Glomerular visceral epithelial cell (primary cell): ENCODE data around the gene MARCHF2.
A peak's percentile ranks its signal among the peaks of the same experiment; 100 is the strongest.

Experiments
- DNase-seq: peaks from one replicate; pipeline ENCODE4 v3.0.0-alpha.2; 2016; ENCODE audit errors: extremely low spot score

MARCHF2 gene

DNA sequence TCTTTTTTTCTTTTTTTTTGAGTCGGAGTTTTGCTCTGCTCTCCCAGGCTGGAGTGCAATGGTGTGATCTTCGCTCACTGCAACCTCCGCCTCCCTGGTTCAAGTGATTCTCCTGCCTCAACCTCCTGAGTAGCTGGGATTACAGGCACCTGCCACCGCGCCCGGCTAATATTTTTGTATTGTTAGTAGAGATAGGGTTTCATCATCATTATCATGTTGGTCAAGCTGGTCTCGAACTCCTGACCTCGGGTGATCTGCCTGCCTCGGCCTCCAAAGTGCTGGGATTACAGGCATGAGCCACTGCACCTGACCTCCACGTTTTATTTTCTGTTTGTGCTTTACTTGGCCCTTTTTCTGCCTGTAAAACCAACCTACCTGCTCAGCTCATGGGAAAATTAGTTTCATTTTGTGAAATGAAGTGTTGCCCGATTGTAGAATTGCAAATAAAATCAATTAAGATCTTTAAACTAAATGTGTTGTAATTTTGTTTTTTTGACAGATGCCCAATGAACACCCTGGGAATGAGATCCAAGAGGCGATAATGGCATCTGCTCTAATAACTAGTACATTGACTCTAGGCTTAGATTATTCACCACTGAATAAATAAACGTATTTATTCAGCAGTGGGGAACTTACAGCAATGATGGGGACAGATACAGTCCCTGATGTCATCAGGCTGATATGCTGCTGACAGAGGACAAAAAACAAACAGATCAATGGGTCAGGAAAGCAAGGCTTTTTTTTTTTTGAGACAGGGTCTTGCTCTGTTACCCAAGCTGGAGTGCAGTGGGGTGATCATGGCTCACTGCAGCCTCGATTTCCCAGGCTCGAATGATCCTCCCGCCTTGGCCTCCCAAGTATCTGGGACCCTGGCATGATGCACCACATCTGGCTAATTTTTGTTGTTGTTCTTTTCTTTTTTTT lies 25.2 kb upstream of the MARCHF2 start:
- no peak for DNase-seq

DNA sequence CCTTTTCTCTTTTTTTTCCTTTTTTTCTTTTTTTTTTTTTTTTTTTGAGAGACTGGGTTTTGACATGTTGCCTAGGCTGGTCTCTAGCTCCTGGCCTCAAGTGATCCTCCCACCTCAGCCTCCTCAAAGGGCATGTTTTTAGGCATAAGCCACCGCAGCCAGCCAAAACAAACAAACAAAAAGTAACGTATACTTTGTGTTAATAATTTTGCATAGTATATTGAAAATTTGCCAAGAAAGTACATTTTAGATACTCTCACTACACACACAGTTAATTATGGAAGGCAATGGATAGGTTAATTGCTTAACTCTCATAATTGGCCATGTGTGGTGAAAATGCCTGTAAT lies 24.5 kb upstream of the MARCHF2 start:
- DNase-seq = no peak

DNA sequence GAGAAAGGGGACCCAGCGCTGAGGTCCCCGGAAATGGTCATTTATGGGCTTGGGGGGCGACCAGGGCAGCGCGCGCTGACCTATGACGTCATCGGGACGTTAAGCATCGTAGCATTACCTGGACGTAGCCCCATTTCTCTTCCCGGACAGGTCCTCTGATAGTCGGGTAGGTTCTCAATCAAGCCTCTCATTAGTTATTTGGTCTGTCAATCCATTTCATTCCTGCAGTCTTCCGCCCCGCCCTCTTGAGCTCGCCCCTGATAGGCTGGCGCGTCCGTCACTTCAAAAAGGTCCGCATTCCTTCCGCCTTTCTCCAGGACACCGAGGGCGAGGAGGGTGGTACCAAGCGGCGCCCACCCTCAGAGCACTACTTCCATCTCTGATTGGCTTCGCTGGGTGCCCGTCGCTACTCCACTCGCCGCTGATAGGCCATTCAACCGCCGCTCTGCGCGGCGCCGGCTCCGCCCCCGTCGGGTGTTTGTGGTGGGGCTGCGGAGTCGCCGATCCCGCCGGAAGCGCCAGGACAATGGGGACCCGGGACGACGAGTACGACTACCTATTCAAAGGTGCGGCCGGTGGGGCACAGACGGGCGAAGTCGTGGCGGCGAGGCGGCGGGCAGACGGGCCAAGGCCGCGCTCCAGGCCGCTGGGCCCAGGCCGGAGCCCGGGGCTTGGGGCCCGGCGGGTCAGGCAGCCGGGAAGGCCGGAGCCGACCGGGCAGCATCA lies 23.1 kb upstream of the MARCHF2 start, which contains the start of gene RAB11B:
Gene RAB11B, plus strand, starts transcription at position 470 of the 726 bp plus-strand sequence. Its CDS starts 57 bp downstream, at position 527.
- DNase-seq = peak; percentile 100

DNA sequence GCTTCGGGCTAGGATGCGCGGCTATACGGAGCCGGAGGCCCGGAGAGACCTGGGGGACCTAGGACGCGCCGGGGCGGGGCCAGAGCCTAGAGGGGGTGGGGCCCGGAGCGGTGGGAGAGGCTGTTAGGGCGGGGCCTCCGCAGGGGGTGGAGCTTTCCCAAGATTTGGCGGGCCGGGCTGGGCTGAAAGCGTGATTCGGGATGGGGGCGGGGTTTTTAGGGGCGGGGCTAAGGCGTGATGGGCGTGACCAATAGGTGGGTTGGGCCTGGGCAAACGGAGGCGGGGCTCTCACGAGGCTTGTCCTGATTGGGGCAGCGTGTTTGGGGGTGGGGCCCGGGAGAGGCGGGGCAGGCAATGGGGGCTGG lies 22.5 kb upstream of the MARCHF2 start:
- DNase-seq = peak; percentile 95

DNA sequence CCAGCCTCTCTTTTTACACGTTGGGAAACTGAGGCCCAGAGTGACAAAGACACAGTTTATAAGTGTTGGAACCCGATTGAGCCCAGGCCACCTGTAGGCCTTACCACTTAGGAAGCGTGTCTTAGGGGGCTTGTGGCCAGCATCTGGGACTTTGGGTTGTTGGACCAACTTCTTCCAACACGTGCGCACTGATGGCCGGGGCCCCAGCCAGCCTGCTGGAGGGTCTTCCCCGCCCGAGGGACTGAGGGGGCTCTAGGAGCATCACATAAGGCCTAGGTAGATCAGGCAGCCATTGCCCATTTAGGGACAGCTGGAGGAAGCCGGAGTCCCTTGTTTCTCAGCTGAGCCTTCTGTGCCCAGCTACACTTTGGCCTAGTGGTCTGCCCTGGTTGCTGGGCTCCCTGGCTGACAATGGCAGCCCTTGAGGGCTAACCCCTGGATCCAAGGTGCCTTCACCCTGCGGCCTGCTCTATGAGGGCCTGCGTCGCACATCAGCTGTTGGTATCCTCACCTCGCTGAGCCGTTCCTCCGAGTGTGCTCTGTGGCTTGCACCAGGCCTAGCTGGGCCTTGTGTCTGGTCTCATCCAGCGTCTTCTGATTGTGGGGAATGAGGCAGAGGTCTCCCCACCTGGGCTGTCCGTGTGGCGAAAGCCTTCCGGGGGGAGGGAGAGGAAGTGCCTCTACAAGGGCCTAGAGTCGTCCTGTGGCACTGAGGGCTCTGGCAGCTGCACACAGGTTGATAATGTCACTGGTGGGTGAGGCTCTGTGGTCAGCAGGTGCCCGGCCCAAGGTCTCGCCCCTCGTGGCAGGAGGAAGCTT lies 21.7 kb upstream of the MARCHF2 start:
- DNase-seq = no peak

DNA sequence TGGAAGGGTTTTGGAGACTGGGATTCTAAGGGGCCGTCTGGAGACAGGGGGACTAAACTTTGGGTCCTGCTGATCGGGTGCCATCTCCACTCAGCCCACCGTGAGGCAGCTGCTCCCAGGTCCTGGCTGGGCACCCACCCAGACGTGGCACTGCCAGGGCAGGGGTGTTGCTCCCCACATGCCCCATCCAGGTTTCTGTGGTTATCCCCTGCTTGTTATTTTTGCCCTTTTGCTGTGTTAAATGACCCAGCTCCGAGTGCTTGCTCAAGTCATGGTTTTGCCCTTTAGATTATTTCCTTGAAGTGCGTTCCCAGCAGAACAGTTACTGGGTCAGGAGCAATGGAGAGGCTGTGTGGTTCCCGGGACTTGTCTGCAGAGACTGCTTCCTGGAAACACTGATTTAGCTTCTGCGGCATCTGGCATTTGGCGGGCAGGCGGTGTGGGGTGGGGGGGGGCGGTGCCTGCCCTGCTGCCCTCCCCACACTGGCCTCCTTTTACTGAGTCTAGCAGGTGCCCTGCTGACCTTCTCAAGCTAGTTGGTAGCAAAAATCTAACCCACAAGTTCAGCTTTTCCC lies 21.0 kb upstream of the MARCHF2 start:
- DNase-seq = peak; percentile 47

DNA sequence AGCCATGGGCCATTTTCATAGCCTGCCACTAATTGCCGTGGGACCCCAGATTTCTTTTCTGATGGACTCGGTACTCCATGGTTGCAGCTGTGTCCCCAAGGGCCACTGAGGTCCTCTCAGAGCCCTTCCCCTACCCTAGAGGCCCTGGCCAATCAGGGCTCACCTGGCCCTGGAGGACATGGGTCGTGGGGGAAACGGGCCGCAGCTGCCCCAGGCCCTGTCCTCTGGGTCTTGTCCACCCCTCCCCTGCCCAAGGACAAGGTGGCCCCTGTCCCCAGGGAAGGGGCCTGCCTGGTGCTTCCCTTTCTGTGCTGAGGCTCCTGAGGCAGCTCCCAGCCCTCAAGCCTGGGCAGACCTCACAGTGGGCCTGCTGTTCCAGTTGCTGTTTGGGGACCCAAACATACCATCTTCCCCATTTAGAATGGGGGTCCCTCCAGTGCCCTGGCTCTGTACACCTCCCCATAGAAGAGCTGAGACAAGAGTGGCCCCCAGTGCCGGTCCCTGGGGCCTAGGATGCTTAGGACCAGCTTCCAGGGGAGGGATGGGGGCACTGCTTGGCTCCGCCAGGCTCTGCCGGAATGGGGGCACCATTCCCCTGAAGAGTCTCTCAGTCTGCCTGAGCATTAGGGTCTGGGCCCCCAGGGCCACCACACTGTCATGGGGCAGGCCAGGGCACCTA lies 19.8 kb upstream of the MARCHF2 start:
- DNase-seq = no peak

DNA sequence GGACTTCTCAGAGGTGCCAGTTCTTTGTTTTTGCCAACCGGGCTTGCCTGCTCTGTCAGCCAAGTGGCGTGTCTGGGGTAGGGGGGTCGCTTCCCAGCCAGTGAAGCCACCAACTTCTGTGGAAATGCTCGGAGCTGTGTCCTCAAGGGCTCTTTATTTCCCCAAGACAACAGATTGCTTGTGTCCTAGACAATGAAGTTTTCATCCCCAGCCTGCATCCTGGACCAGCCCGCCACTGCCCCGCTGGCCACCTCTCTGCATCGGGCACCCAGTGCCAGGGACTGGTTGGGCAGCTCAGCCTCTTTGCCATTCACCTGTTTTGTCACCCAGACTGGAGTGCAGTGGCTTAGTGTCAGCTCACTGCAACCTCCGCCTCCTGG lies 19.2 kb upstream of the MARCHF2 start:
- DNase-seq = no peak

DNA sequence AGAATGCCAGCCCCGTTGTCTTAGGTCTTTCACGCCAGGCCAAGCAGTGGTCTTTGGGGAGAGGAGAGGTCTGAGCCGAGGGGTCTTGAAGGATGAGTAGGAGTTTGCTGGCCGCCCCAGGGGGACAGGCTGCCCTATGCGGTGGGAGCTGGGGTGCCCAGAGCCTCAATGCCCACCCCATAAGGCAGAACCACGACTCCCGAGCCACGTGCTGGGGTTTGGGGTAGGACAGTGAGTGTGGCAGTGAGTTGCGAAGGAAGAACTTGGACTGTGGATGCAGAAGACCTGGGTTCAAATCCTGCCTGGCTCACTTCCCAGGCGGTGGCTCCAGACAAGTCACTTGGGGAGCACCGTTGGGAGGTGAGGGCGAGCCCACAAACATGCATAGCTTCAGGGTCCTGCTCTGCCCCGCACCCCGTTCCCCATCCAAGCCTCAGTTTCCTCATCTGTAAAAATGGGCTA lies 17.5 kb upstream of the MARCHF2 start:
- no peak for DNase-seq

DNA sequence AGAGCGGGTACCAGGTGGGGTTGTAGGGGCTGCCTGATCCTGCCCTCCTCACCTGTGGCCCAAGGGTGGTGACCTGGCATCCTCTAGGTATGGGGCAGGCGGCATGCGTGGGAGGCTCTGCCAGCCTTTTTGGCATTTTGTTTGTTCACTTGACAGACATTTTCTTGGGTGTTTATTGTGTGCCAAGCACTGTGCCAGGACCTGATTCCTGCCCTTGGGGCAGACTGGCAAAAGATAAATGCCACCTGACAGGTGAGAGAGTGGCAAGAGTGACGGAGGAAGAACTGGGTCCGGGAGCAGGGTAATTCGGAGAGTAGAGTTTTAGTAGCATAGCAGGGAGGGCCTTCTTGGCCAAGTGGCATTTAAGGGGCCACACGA lies 16.9 kb upstream of the MARCHF2 start:
- DNase-seq = no peak

DNA sequence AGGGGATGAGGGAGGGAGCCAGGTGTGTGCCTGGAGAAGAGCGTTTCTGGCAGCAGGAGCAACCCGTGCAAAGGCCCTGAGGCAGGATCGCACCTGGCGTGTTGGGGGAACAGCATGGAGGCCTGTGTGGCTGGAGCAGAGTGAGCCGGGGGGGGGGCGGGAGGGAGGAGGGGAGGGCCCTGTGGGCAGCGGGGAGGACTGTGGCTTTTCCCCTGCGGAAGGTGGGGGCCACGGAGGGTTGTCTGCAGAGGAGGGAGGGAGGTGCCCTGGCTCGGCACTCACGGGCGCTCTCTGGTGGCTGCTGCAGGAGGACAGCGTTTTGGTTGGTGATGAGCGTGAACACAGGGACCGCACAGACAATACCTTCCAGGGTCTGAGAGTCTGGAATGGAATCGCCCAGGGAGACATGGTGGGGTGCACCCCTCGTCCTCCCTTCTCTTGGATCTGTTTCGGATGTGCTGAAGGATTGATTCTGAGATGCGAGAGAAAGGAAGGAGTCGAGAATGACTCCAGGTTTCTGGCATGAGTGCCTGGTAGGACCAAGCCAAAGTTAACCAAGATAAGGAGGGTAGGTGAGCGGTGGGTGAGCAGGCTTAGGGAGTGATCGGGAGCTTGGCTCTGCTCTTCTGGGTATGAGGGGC lies 16.4 kb upstream of the MARCHF2 start:
- peak; percentile 62 for DNase-seq

DNA sequence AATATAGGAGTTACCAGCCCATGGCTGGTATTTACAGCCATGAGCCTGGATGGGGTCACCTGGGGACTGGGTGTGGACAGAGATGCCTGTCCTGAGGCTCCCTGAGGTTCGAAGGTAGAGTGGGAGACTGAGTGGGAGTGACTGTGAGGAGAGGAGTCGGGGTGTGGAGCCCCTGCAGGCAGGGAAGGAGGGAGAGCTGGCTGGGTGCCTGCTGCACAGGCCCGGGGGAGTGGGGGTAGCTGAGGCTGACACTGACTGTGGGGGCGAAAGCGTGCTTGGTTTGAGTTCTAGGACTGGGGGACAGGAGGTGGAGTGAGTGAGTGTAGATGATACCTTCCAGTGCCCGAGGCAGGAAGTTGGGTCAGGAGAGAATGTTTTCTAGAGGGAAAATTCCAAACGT lies 15.8 kb upstream of the MARCHF2 start:
- DNase-seq = no peak

DNA sequence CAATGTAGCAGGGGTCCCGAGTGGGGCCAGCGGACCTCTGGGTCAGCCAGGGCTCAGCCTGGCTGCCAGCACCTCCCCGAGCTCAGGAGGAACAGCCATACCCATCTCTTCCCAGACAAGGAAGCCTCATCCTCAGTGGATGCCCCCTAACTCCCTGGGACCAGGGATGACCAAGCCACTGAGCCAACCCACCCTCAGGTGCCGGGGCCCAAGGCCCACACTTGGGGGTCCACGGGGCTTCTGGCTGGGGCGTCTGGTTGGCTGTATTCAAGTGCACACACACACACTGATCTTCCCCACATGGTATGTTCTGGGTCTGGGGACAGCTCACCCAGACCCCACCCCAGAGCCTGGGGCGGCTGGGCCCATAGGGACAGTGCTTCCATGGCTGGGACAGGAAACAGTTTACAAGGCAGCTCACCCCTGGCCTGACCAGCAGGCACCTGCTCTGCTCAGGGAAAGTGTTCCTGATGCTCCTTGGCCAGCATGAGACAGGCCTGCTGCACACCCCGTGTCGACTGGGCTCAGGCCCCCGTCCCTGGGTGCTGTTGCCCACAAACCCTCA lies 15.3 kb upstream of the MARCHF2 start:
- no peak for DNase-seq

DNA sequence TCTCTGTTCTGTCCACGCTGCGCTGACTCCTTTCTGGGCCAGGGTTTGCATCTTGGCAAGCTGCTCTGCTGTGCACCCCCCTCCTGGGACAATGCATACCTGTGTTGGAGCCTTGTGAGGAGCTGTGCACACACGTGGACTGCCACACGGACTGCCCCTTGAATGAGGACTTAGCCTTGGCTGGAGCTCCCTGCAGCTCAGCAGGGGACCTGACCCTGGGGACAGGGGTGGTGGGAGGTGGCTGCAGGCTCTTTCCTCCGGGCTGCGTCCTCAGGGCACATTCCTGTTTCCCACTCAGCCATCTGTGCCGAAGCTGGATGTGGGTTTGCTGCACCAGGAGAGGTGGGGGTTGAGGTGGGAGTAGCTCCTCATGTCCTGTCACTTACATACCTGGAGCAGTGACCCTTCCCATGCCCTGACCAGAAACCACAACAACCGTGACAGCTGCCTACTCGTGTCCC lies 14.8 kb upstream of the MARCHF2 start:
- DNase-seq = peak; percentile 72

DNA sequence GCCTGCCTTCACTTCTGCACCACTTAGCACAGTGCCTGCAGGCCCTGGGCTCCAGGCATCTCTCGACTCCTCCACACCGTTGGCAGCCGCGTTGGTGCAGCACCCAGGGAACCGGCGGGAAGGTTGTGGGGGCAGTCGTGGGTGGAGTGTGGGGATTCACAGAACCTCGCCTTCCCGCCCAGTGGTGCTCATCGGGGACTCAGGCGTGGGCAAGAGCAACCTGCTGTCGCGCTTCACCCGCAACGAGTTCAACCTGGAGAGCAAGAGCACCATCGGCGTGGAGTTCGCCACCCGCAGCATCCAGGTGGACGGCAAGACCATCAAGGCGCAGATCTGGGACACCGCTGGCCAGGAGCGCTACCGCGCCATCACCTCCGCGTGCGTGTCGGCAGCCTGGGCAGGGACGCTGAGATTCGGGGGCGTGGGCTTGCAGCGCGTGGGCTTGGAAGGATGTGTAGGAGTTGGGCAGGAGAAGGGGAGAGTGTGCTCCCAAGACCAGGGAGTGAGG lies 13.4 kb upstream of the MARCHF2 start:
- no peak for DNase-seq

DNA sequence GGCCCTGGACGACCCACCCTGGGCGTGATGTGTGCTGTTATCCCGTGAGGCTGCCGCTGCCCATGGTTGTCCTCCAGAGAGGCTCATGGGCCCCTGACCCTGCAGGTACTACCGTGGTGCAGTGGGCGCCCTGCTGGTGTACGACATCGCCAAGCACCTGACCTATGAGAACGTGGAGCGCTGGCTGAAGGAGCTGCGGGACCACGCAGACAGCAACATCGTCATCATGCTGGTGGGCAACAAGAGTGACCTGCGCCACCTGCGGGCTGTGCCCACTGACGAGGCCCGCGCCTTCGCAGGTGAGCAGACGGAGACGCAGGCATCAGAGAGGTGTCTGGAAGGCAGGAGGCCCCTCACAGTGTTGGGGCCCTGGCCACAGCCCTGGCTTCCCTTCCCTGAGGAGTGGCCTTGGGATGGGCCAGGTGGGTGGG lies 11.1 kb upstream of the MARCHF2 start:
- no peak for DNase-seq

DNA sequence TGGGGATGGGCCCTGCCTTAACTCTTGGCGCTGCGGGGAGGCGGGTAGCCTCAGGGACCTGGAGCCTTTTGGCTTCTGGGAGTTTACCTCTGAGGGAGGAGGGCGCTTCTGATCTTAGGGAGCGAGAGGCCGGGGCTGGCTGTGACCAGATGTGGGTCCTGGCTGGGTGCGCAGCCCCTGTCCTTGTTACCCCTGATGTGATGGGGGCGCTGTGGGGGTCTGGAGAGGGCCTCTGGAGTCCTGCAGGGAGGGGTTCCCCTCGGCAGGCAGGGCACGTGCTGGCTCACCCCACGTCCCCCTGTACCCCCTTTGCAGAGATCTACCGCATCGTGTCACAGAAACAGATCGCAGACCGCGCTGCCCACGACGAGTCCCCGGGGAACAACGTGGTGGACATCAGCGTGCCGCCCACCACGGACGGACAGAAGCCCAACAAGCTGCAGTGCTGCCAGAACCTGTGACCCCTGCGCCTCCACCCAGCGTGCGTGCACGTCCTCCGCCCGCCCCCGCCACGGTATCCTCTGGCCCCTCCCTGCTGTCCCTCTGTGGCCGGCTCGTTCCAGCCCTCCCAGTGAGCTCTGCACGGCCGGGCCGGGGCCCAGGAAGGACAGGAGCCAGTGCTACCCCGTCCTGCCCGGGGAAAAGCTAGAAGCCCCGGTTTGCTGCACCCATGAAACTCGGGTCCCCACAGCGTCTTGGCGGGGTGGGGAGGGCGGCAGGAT lies 9.8 kb upstream of the MARCHF2 start:
- DNase-seq = no peak

DNA sequence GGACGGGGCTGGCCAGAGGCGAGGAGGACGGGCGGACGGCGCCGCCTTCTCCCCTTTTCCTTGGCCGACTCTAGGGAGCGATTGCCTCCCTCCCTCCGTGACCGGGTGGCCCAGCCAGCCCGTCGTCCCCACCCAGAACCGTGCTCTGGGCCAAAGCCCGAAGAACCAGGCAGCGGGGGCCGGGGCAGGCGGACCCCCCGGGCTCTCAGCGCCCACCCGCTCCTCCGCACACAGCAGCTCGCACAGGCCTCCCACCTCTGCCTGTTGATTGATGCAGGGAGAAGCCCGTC lies 9.3 kb upstream of the MARCHF2 start:
- DNase-seq = no peak

DNA sequence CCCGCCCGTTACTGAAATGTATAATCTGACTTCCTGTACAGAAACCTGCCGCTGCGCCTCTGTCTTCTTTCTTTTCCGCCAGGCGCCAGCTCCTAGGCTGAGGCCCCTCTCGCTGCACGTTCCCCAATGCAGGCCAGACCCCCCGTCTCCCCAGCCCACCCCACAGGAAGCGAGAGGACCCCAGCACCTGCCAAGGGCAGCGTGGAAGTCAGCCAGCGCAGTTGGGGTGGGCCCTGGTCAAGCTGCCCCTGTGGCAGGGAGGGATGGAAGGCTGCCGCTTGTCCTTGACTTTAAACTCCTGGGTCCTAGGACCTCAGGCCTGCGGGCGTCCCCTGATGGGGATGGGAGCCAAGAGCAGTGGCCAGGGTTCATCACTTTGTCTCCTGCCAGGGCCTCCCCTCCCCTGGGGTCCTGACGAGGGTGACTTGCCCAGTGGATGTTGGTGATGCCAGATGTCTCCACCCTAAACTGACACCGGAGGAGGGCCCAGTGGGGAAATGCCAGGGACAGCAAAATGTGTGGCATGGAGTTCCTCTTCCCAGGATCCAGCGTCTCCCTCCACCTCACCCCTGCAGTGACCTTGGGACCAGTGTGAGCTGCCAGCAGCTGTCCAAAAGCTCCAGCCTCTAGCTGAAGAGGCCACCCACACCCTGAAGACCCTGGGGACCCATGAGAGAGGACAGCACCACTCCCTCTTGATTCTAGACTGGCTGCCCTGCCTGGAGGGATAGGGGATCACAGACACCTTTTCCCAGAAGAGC lies 8.5 kb upstream of the MARCHF2 start:
- DNase-seq = no peak
